HepG2 (cell line): ENCODE results near the gene NYAP1. TPM values are rescaled to one million over a fixed set of nuclear protein-coding genes. Genes with fewer than 3 reads are reported as not detected.
A peak's percentile ranks its signal among the peaks of the same experiment; 100 is the strongest.

ENCODE experiments used
- CHD4 ChIP-seq: fragments of 200-600 bp; sonication (generic); IDR thresholded peaks from 2 replicates; pipeline ENCODE4 v1.7.0; 2017; ENCODE audit warnings: mild to moderate bottlenecking, low read length, borderline replicate concordance
- CREBL2 ChIP-seq: sonication (generic); formaldehyde crosslinking; IDR thresholded peaks from 2 replicates; pipeline ENCODE4 v1.8.1; 2023; ENCODE audit warnings: missing genetic modification reagents, mild to moderate bottlenecking, borderline replicate concordance
- ERF ChIP-seq: IDR thresholded peaks from 2 replicates; pipeline ENCODE4 v1.6.1; 2018; ENCODE audit warnings: missing biosample characterization, missing genetic modification reagents
- HDAC2 ChIP-seq: sonication (generic); formaldehyde crosslinking; IDR thresholded peaks from 2 replicates; pipeline ENCODE4 v1.4.0; 2020; ENCODE audit warnings: missing genetic modification reagents
- HOXA3 ChIP-seq: sonication (generic); formaldehyde crosslinking; IDR thresholded peaks from 2 replicates; pipeline ENCODE4 v1.5.0; 2020; ENCODE audit warnings: missing genetic modification reagents
- HOXA9 ChIP-seq: sonication (generic); formaldehyde crosslinking; IDR thresholded peaks from 2 replicates; pipeline ENCODE4 v1.8.1; 2022; ENCODE audit warnings: missing genetic modification reagents, mild to moderate bottlenecking, moderate library complexity, borderline replicate concordance
- ISL2 ChIP-seq: sonication (generic); formaldehyde crosslinking; IDR thresholded peaks from 2 replicates; pipeline ENCODE4 v1.5.0; 2020; ENCODE audit warnings: missing genetic modification reagents
- KDM6A ChIP-seq: IDR thresholded peaks from 2 replicates; pipeline ENCODE4 v1.6.1; 2016; ENCODE audit warnings: low read depth
- KLF11 ChIP-seq: IDR thresholded peaks from 2 replicates; pipeline ENCODE4 v1.6.1; 2016; ENCODE audit warnings: missing compliant biosample characterization
- MAX ChIP-seq: IDR thresholded peaks from 2 replicates; pipeline ENCODE4 v1.6.1; 2012; ENCODE audit warnings: inconsistent platforms
- NFIB ChIP-seq: sonication (generic); formaldehyde crosslinking; IDR thresholded peaks from 2 replicates; pipeline ENCODE4 v1.9.0; 2021; ENCODE audit warnings: missing genetic modification reagents, mild to moderate bottlenecking, borderline replicate concordance
- RCOR2 ChIP-seq: IDR thresholded peaks from 2 replicates; pipeline ENCODE4 v1.6.1; 2016; ENCODE audit warnings: missing biosample characterization, missing genetic modification reagents
- SMAD1 ChIP-seq: sonication (generic); formaldehyde crosslinking; IDR thresholded peaks from 2 replicates; pipeline ENCODE4 v1.4.0; 2020; ENCODE audit warnings: missing genetic modification reagents, low read depth, mild to moderate bottlenecking, borderline replicate concordance
- SOX13 ChIP-seq, 3 experiments: fragments of 450-650 bp in 1 of 3; sonication (generic) in 1 of 3; formaldehyde crosslinking in 1 of 3; IDR thresholded peaks in 2 of 3; conservative IDR thresholded peaks in 1 of 3; 2 replicates each; pipeline versions ENCODE4 v1.5.0 to v1.6.1; 2016 to 2020; ENCODE audit warnings: antibody characterized with exemption in 1 of 3, mild to moderate bottlenecking in 1 of 3, missing compliant biosample characterization in 1 of 3, missing genetic modification reagents in 1 of 3, moderate library complexity in 1 of 3
- SOX5 ChIP-seq: IDR thresholded peaks from 2 replicates; pipeline ENCODE4 v1.6.1; 2016; ENCODE audit warnings: borderline replicate concordance
- TEF ChIP-seq: sonication (generic); formaldehyde crosslinking; IDR thresholded peaks from 2 replicates; pipeline ENCODE4 v1.5.0; 2020; ENCODE audit warnings: missing genetic modification reagents
- TRIM24 ChIP-seq: sonication (generic); formaldehyde crosslinking; IDR thresholded peaks from 2 replicates; pipeline ENCODE4 v1.8.0; 2022; ENCODE audit warnings: mild to moderate bottlenecking, missing genetic modification reagents
- ZBTB33 ChIP-seq: sonication (generic); formaldehyde crosslinking; IDR thresholded peaks from 2 replicates; pipeline ENCODE4 v1.4.0; 2020; ENCODE audit warnings: missing genetic modification reagents
- ZBTB7B ChIP-seq: sonication (generic); formaldehyde crosslinking; IDR thresholded peaks from 2 replicates; pipeline ENCODE4 v1.4.0; 2020; ENCODE audit warnings: missing genetic modification reagents
- ZGPAT ChIP-seq: IDR thresholded peaks from 2 replicates; pipeline ENCODE4 v1.6.1; 2016; ENCODE audit warnings: mild to moderate bottlenecking
- ZNF503 ChIP-seq: sonication (generic); formaldehyde crosslinking; IDR thresholded peaks from 2 replicates; pipeline ENCODE4 v1.4.0; 2020; ENCODE audit warnings: missing genetic modification reagents
- ZNF530 ChIP-seq: sonication (generic); formaldehyde crosslinking; IDR thresholded peaks from 2 replicates; pipeline ENCODE4 v1.5.0; 2020; ENCODE audit warnings: low read depth, mild to moderate bottlenecking, missing genetic modification reagents
- ZNF607 ChIP-seq: sonication (generic); formaldehyde crosslinking; IDR thresholded peaks from 2 replicates; pipeline ENCODE4 v1.5.1; 2020; ENCODE audit warnings: missing genetic modification reagents, mild to moderate bottlenecking, borderline replicate concordance
- ZNF747 ChIP-seq: sonication (generic); formaldehyde crosslinking; IDR thresholded peaks from 2 replicates; pipeline ENCODE4 v1.8.1; 2023; ENCODE audit warnings: missing genetic modification reagents, mild to moderate bottlenecking, borderline replicate concordance
- polyA plus RNA-seq, 8 experiments: library from polyadenylated mRNA; depleted of rRNA in 3 of 8; stranded (reverse) in 7 of 8; unstranded in 1 of 8; fragments of >200 nt; fragmentation: Illumina TruSeq in 4 of 8; extraction: Trizol in 4 of 8; gene quantifications; 2 replicates each; pipeline versions ENCODE4 v1.2.1 to v1.2.3, GENCODE V29; 2011 to 2016; ENCODE audit warnings: low read depth in 4 of 8, missing spikeins in 1 of 8, mixed read lengths in 1 of 8; ENCODE audit not compliant: insufficient read depth in 1 of 8
- total RNA-seq, 5 experiments: library from RNA; depleted of rRNA; stranded (reverse); fragments of >200 nt; fragmentation: Illumina TruSeq; extraction: Trizol; gene quantifications; 2 replicates each; pipeline ENCODE4 v1.2.3, GENCODE V29; 2016; ENCODE audit warnings: low read depth in 1 of 5

The NYAP1 gene
- total and polyA plus RNA-seq, 2 of the 13 experiments (the other 11 are each of a cell fraction or from before 2014, with no cell fraction given) = 0.15 to 0.46 TPM

GRCh38 chr7:100478958-100479660, 4.6 kb upstream of the NYAP1 start, which contains the start of gene TSC22D4 (continued):
- TF ChIP-seq KLF11 (CRISPR knock-in tag) (no peak), ZNF747 (CRISPR knock-in tag) (peak; percentile 71; the same call in 1 of the 2 replicates), ZNF607 (CRISPR knock-in tag) (no peak), TRIM24 (CRISPR knock-in tag) (no peak), ISL2 (CRISPR knock-in tag) (0 out of 2 replicates have a peak, but pooled peaks have one; percentile 23), TEF (CRISPR knock-in tag) (no peak), ZNF503 (CRISPR knock-in tag) (no peak), SMAD1 (CRISPR knock-in tag) (no peak), CHD4 (no peak), ZNF530 (CRISPR knock-in tag) (no peak), SOX13 (IDR thresholded peaks at IDR 0.05) (no peak), SOX13 (CRISPR knock-in tag; conservative IDR thresholded peaks at IDR 0.05 in 1 of 2, IDR thresholded peaks at IDR 0.05 in 1 of 2) (no peak), CREBL2 (CRISPR knock-in tag) (no peak), ZGPAT (CRISPR knock-in tag) (peak; percentile 24; the same call in 1 of the 2 replicates), ERF (no peak), HOXA9 (CRISPR knock-in tag) (no peak), ZBTB7B (no peak), HDAC2 (CRISPR knock-in tag) (0 out of 2 replicates have a peak, but pooled peaks have one; percentile 37), KDM6A (CRISPR knock-in tag) (no peak), MAX (0 out of 2 replicates have a peak, but pooled peaks have one; percentile 14), HOXA3 (CRISPR knock-in tag) (peak; percentile 65; the same call in 1 of the 2 replicates), SOX5 (no peak), NFIB (CRISPR knock-in tag) (no peak), ZBTB33 (CRISPR knock-in tag) (no peak), RCOR2 (CRISPR knock-in tag) (no peak)
